Right renal cortex interstitium (tissue), 3 donors: ENCODE measurements around the gene GNG10. TPM values are rescaled to one million over a fixed set of nuclear protein-coding genes. Genes with fewer than 3 reads are reported as not detected.
"Not testable (repeated sequence)": the region's sequence is repeated elsewhere in the genome, so short reads cannot be mapped to it uniquely, and the experiment has no call there.

Experiments
- DNase-seq, 3 donors: peaks; one replicate each; pipeline ENCODE4 v3.0.0-alpha.2; 2013; ENCODE audit warnings: low read depth in 3 of 3, low spot score in 2 of 3
- polyA plus RNA-seq, 3 donors: library from polyadenylated mRNA; unstranded; fragments of 120-200 nt; gene quantifications; one replicate each; pipeline ENCODE4 v1.2.1, GENCODE V29; 2013; ENCODE audit not compliant: insufficient read length in 3 of 3

The GNG10 gene
- polyA plus RNA-seq, 3 donors = 55.0 to 69.7 (median 61.0) TPM

DNA sequence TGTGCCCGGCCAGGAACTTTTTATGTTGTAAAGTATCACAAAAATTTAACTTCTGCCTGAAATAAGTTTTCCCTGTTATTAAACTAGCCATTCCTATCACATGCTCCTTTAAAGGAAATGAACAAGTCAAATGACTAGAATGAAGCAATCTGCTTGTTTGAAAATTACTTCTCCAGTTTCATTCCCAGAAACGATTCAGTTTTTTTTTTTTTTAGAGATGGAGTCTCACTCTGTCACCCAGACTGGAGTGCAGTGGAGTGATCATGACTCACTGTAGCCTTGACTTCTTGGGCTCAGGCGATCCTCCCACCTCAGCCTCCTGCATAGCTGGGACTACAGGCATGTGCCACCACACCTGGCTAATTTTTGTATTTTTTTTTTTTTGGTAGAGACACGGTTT, 13.3 kb upstream of the GNG10 start:
- DNase-seq = no peak

DNA sequence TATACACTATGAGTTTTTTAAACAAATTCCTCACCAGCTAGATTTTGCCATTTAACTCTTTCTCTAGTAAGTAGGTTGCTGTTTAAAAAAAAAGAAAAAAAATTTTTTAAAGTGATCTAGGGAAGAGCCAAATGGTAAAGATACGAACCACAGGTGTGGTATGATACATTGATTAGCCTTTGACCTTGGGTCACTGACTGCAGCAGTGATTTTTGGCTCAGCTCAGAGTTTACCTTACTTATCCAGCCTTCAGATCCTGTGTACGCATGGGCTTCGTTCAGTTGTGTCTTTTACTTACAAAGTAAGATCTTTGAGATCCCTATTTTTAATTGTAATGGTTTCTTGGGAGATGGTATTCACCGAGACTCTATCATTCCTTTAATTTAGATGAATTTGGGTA, 12.4 kb upstream of the GNG10 start:
- DNase-seq = no peak

DNA sequence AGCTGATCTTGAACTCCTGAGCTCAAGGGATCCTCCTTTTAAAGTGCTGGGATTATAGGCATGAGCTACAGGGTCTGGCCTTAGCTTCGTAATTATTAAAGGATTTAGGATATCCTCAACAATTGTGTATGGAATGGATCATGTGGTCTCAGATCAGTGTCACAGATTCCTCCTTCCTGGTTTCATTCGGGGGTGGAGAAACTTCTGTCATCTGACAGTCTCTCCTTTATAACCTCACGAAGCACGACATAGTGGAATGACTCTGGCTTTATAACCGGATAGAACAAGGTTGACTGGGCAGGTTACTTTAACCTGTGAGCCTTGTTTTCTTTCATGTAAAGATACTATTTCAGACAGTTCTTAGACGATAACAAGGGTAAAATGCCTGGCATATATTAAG, 4.4 kb upstream of the GNG10 start:
- DNase-seq = no peak

DNA sequence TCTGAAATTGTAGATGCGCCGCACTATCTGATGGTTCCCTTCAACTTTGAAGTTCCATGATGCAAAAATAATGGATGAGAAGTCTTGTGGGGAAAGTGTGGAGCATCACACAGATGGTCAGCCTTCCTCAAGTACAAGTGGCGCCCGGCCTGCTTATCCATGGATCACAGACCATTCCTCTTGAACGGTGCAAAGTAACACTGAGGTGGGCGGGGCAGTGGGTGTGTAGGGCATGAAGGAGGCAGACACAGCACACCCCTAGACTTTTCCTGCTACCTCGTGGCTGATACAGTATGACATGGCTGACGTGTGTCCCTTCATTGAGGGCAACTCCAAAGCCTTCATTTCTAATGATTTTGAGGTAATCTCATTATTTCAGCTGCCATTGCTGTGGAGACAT, 2.5 kb upstream of the GNG10 start:
- no peak for DNase-seq

DNA sequence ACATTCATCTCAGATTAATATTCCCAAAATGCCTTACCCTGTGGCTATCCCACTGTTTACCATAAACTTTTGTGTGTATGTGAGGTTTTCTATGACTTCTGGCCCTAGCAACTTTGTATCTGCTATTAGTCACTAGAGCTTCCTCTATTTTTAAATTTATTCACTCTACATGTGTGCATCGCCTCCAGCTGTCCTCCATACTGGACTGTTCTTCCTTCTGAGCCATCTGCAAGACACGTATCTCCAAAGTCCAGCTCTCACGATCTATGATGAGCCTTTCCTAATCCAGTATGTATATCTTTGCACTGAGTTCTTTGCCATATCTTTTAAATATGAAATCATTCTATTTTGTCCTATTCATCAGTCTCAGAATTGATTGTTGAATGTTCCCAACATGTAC, 1.7 kb upstream of the GNG10 start:
- DNase-seq = no peak

DNA sequence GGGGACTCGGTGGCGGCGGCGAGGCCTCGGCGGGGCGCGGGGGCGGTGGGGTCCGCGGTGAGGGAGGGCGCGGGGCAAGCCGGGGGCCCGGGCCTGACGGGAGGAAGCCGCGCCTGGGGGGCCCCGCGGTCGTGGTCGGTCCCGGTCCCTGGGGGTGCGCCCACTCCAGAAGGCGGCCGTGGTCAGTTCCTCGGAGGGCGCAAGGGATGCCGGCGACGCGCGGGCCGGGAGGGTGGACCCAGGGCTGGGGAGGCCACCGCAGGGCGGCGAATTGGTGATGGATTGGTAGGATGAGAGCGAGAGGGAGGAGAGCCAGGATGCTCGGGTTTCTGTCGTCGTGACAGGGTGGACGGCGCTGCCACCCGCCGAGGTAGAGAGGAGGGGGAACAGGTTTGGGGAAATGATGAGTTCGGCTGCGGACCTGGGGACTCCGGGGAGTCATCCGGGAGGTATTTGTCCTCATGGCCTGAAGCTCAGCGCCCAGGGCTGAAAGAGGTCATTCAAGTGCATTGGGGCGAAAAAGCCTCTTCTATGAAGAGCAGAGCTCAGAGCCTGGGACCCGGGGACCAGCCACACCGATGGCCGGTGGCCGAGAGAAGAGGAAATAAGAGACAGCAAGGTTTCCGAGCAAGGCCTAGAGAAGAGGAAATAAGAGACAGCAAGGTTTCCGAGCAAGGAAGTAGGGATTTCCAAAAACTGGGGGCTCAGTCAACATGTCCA, 557 bp downstream of the GNG10 start:
- peak in 1 of 3 donors; percentile 21 for DNase-seq

DNA sequence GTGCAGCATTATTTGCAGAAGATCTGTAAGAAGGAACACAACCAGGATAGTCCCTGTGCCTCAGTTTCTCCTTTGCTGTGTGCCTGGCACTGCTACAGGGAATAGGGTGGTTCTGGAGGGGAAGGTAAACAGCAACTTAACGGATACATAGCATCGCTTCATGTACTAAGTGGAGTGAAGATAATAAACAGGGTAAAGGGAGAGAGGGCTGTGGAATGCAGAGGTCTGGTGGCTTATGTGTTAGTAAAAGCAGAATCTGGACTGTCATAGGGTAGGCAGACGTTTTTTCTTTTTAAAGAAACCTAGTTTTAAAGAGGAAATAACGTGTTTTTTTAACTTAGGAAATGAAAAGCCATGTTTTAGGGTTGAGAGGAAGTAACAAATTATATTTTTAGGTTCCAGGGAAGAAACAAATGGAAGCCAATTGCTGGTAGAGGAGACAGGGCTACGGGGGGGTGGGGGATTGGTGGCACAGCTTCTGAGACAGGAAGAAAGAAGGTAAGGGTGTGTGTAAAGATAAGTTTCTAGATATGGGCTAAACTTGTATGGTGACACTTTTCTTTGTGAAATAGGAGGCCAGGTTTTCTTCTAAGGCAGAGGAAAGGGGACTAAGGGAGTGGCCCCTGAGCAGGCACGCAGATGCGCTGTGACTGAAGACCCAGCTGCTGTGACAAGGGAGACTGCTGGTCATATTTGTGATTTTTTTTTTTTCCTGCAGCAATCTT, 1.3 kb downstream of the GNG10 start:
- DNase-seq = no peak

DNA sequence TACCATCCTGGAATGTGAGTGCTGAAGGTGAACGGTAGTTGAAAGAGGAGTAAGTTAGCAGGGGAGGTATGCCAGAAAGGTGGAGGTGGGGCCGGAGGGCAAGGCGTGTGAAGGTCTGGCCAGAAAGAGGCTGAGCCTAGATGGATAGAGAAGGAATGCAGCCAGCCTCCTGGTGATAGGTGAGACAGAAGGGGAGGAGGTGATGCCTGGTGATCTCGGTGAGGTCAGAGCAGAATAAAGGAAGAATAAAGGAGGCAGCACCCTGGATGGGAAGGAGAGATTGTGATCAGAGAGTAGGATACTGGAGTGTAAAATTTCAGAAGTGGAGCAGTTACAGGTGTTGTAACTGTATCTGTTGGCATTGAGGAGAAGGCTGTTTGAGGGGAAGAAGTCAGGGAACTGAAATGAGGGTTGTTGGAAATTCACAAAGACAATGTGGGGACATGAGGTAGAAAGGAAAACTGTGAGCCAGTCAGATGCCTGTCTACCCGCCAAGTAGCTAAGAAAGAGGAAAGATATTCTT, 2.0 kb downstream of the GNG10 start:
- no peak for DNase-seq

DNA sequence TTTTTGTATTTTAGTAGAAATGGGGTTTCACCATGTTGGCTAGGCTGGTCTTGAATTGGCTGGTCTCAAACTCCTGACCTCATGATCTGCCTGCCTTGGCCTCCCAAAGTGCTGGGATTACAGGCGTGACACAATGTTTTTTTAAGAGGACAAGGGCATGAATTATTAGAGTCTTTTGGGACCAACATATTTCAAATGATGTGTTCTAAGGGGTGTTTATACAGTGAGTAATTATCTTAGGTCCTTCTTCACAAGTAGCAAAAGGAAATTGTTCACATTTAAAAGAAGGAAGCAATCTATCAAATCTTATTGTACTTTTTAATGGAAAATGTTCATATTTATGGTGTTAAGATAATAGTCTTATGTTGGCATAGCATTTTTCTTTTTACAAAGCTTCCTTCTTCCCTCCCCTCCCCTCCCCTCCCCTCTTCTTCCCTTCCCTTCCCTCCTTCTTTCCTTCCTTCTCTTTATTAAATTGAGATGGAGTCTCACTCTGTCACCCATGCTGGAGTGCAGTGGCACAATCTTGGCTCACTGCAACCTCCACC, 6.7 kb downstream of the GNG10 start:
- DNase-seq = no peak

DNA sequence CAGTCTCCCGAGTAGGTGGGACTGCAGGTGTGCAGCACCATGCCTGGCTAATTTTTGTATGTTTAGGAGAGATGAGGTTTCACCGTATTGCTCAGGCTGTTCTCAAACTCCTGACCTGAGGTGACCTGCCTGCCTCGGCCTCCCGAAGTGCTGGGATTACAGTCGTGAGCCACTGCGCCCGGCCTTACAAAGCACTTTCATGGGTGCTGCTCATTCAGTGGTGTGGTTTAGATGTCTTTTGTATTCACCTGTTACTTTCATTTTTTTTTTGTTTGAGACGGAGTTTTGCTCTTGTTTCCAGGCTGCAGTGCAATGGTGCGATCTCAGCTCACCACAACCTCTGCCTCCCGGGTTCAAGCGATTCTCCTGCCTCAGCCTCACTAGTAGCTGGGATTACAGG, 7.2 kb downstream of the GNG10 start:
- not testable (repeated sequence) for DNase-seq

DNA sequence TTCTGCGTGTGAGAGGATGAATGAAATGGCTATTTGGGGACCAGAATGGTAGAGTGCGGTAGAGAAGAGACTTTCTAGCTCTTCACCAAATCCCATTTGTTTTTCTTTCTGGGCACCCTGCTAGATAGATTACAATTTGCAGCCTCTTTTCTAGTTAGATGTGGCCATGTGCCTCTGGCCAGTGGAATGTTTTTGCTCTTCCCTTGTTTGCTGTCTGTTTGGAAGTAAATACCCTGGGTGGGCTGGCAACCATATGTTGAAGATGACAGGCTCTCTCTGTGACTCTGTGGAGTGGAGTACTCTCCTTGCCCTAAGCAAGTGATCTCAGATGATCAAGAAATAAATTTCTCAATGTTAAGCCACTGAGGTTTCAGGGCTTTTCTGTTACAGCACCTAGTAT, 12.9 kb downstream of the GNG10 start:
- no peak for DNase-seq

DNA sequence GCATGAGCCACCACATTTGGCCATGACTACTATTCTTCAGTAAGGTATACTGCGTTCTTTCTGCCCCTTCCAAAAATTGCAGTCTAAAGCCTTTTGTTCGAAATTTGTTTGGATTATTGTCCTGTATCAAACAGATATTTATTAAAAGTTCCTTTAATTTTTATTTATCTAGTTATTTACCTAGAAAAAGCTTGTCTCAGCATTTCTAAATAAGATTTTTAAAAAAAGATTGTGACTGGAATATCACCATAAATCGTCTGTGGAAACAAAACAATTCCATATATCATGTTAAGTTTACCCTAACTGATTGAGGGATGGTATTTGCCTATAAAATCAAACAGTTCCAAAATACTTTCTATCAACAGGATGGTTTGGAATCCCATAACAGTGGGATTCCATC, 14.7 kb downstream of the GNG10 start:
- no peak for DNase-seq

DNA sequence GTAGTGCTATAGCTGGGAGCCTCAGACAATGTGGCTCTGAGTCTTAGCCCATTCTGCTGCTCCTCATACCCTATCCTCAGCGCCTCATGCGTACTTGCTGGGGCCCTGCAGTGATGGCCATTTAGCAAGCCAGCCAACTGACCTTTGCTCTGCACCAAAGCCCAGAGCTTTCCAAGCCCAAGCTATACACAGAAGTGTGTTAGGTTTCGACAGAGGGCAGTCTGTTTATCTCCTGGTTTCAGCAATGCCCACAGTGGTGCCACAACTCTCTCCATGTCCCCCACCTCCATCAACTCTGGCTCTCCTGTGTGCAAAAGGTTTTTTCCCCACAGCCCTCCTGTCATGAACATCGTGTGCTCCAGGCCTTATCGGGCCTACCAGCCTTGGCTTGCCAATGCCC, 16.9 kb downstream of the GNG10 start:
- no peak for DNase-seq

DNA sequence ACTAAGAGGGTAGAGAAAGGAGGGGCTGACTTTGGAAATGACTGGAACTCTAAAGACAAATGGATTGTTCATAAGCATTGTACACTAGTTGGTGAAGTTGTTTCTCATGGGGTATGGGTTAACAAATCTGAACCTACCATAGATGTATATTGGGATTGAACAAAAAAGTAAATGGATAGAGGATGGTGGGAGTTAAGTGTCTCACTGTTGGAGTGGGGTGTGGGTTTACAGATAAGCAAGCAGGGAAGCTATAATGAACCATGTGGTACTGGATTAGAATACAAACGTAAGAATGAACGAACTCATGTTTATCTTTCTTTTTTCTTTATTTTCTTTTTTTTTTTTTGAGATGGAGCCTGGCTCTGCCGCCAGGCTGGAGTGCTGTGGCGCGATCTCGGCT, 17.8 kb downstream of the GNG10 start:
- DNase-seq = no peak

DNA sequence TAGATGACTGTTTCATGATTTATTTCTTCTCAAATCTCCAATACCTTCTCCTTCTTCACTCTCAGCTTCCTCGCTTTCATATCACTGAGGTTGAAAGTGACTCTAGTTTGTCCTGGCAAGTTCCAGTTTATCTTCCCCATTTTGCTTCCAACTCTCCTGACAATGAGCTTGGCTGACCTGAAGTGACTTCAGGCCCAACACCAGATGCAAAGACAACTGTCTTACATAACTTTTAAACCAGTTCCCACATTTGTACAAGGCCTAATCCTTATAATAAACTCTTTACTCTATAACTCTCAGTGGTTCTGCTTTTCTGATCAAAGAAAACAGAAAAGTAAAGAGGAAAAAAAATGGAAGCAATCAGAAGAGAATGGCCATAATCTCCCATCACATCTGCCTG, 22.0 kb downstream of the GNG10 start:
- no peak for DNase-seq

DNA sequence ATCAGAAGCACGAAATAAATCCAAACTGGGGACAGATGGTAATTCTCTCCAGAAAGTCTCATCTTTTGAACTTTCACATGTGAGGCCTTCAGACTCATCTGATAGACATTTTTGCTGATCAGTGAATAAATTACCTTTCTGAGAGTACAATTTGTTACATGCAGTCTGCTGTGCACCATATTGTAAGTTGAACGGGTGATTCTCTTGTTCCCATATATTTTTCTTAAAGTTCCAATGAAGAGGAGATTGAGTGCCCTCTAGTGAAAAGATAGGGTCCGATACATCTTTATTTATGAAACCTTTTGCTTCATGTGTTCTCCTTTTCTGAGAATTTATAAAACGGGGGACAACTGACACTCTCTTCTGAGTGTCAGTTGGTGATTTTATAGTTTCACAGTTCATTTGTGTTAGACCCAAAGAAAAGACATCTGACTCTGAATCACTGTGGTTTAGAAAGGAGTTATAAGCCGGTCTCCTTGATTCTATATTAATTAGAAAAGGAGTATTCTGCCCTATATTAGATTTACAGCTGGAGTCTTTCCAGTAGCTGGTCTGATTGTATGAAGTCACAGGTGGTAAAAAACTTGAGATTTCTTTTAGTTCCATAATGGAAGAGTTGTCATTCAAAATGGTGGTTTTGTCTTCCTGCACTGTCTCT, 30.4 kb downstream of the GNG10 start:
- DNase-seq = peak in 1 of 3 donors; percentile 23

DNA sequence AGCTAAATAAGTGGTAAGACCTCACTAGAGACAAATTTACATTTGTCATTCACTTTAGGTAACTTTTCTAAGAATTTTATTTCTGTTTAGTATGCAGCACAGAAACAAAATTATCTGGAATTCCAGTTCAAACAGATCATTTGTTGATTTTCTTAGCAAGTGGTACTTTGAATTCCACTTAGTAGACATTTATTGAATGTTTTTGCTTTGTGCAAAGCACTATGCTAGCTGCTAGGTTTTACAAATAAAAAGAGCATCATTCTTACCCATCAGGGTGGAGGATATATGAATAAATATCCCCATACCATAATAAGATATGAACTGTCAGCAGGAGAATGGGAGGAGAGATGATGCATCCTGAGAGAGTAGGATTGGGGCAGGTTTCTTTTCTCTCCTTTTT, 35.4 kb downstream of the GNG10 start:
- DNase-seq = no peak

DNA sequence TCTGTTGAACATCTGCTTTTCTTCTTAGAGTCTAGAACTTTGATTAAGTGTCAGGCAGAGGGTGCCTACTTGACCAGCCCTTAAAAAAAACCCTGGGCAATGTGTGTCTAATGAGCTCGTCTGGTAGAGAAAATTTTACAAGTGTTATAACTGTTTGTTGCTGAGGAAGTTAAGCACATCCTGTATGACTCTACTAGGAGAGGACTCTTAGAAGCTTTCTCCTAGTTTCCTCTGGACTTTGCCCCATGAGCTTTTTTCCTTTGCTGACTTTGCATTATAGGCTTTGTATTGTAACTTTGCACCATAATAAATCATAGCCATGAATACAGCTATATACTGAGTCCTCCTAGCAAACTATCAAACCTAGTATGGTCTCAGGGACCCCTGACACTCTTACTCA, 39.4 kb downstream of the GNG10 start:
- DNase-seq = no peak

DNA sequence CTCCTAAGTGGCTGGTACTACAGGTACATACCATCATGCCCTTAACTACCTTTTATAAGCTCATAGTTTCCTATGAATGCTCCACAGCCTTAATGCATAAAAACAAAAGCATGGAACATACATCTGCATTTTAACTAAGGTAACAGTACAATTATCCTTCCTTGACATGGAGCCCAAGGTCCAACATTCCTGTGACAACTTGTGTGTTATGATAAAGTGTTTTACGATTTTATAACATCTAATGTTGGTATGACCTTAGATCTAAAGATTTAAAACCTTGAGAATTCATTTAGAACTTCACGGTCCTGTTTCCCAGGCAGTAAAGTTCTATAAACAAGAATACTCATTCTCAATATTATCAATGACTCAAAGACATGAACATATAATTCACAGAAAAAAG, 43.1 kb downstream of the GNG10 start:
- no peak for DNase-seq

DNA sequence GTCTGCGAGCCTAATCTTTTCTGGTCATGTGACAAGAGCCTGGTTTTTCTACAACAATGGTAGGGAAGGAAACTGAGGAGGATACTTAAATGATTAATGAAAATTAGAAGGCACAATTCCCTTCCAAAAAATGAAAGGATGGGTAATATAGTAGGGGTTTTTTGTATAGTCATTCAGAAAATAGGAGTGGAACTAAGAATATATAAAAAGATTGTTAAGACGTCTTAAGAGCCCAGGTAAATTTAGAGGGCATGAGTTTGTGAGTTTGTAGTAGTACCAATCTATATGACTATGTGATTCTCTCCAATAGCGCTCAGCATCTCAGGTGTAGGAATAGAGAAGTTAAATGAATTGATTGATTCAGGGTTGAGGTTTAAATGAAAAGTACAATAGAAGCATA, 50.1 kb downstream of the GNG10 start:
- DNase-seq = no peak

DNA sequence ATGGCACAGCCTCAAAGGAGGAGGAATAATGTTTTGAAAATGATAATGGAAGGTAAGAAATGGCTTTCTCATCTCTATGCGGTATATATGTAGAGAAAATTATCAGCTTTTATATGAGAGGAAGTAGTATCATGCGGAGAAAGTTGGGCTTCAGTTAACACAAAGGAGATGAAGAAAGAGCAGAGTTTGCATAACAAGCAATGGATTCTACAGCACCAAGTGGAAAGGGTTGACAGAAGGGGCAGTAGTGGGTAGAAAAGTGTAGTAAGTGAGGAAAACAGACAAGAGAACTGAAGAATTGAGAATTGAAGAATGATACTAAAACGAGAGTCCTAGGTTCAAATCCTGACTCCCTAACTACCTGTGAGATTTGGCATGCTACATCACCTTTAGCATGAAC, 51.0 kb downstream of the GNG10 start:
- no peak for DNase-seq

DNA sequence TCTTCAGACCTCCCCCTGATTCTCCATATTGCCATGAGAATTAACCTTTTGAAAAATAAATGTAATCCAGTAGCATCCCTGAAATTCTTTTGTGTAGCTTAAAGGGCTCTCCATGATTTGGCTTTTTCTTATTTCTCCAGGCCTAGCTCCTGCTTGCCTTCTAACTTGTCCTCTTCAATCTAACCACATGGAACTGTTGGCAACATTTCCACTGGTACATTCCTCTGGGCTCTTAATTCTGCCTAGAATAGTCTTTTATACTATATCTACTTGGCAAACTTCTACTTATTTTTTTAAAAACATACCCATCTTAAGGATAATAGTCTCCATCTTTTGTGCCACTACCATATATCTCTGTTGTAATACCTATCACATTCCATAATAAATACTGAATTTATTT, 54.1 kb downstream of the GNG10 start:
- DNase-seq = no peak
